Measurements from ENCODE around the gene SETD2.
A peak's percentile ranks its signal among the peaks of the same experiment; 100 is the strongest.

- TF ChIP-seq POLR2A (conservative IDR thresholded peaks at IDR 0.05) = peak; percentile 74
- TF ChIP-seq MEF2A (IDR thresholded peaks at IDR 0.05; ENCODE audit: control insufficient read depth, low read depth, low read length) = no peak
- TF ChIP-seq HCFC1 (IDR thresholded peaks at IDR 0.05; ENCODE audit: low read depth, low read length) = peak; percentile 65
- TF ChIP-seq ZNF445 (CRISPR knock-in tag; IDR thresholded peaks at IDR 0.05; ENCODE audit: low read depth) = no peak
- peak; percentile 49 to 71 (median 63); a peak in 5 of 6 replicates for TF ChIP-seq CTCF (IDR thresholded peaks at IDR 0.05 in 2 of 3, conservative IDR thresholded peaks at IDR 0.05 in 1 of 3; ENCODE audit: insufficient read depth in 2 of 3, low read depth in 1 of 3, low read length in 3 of 3)
- TF ChIP-seq POLR2AphosphoS5 (IDR thresholded peaks at IDR 0.05; ENCODE audit: control insufficient read depth, insufficient read depth, low read depth, low read length) = peak; percentile 67; the same call in 1 of the 2 replicates
- peak; percentile 70 to 73 for TF ChIP-seq RAD21 (CRISPR knock-in tag; conservative IDR thresholded peaks at IDR 0.05 in 1 of 2, IDR thresholded peaks at IDR 0.05 in 1 of 2)
Measured at GRCh38 chr3:47164007-47164881, at the start of gene SETD2.
